ENCODE data around the gene HEPACAM2. TPM values are rescaled to one million over a fixed set of nuclear protein-coding genes. Genes with fewer than 3 reads are reported as not detected.

Gene HEPACAM2
- total and polyA plus RNA-seq, 2 donors (not counting 1 experiment from before 2014, with no cell fraction given), result under 0.01 TPM; not detected in 1

- no peaks in the 10 kb centered on the region for H4K20me1 ChIP-seq (ENCODE audit: control insufficient read depth, extremely low read depth, insufficient read depth, low read length)
Measured at GRCh38 chr7:93242106-93242505, 15.8 kb upstream of the HEPACAM2 start.

GRCh38 chr7:93239824-93240223, 13.6 kb upstream of the HEPACAM2 start:
- Histone ChIP-seq H3K4me1 (ENCODE audit: control insufficient read depth, extremely low read depth, insufficient read depth, low read length) (no peaks in the 10 kb centered on the region), H3K4me2 (ENCODE audit: extremely low read depth, insufficient read depth, low read length) (no peak overlapping the region), H3K27me3 (ENCODE audit: control insufficient read depth, insufficient read depth, low read length) (no peaks in the 10 kb centered on the region), H3K27ac (ENCODE audit: insufficient read depth, low read length) (no peak overlapping the region), H3K9ac (ENCODE audit: insufficient read depth, low read length) (no peak overlapping the region), H2AFZ (ENCODE audit: low read length) (no peak overlapping the region), H3K36me3 (ENCODE audit: control insufficient read depth, insufficient read depth, low read length) (no peaks in the 10 kb centered on the region), H3K4me3 (replicated peaks in 1 of 4; ENCODE audit: control extremely low read depth in 1 of 4, insufficient read depth in 1 of 4, low read depth in 3 of 4, low read length in 4 of 4) (no peak overlapping the region), H4K20me1 (ENCODE audit: control insufficient read depth, extremely low read depth, insufficient read depth, low read length) (no peaks in the 10 kb centered on the region), H3K9me3 (ENCODE audit: control insufficient read depth, insufficient read depth, low read depth, low read length) (no peaks in the 10 kb centered on the region), H3K79me2 (ENCODE audit: control insufficient read depth, insufficient read depth, low read length) (no peaks in the 10 kb centered on the region)
- no peak for DNase-seq (ENCODE audit: low read depth in 2 of 2)
- TF ChIP-seq EZH2 (IDR thresholded peaks at IDR 0.05; ENCODE audit: low read length, missing control alignments), result no peak
- no peak for TF ChIP-seq CTCF (conservative IDR thresholded peaks at IDR 0.05 in 1 of 2, IDR thresholded peaks at IDR 0.05 in 1 of 2; ENCODE audit: low read depth in 1 of 2, low read length in 2 of 2)

More at GRCh38 chr7:93242106-93242505, 15.8 kb upstream of the HEPACAM2 start:
- TF ChIP-seq CTCF (conservative IDR thresholded peaks at IDR 0.05 in 1 of 2, IDR thresholded peaks at IDR 0.05 in 1 of 2; ENCODE audit: low read depth in 1 of 2, low read length in 2 of 2), result no peak
- TF ChIP-seq EZH2 (IDR thresholded peaks at IDR 0.05; ENCODE audit: low read length, missing control alignments), result no peak
- H3K27me3 ChIP-seq (ENCODE audit: control insufficient read depth, insufficient read depth, low read length), result no peaks in the 10 kb centered on the region
- no peak overlapping the region for H3K4me3 ChIP-seq (replicated peaks in 1 of 4; ENCODE audit: control extremely low read depth in 1 of 4, insufficient read depth in 1 of 4, low read depth in 3 of 4, low read length in 4 of 4)
- DNase-seq (ENCODE audit: low read depth in 2 of 2), result no peak
- H3K9me3 ChIP-seq (ENCODE audit: control insufficient read depth, insufficient read depth, low read depth, low read length), result no peaks in the 10 kb centered on the region
- no peak overlapping the region for H3K9ac ChIP-seq (ENCODE audit: insufficient read depth, low read length)
- H3K4me1 ChIP-seq (ENCODE audit: control insufficient read depth, extremely low read depth, insufficient read depth, low read length), result no peaks in the 10 kb centered on the region
- no peak overlapping the region for H2AFZ ChIP-seq (ENCODE audit: low read length)
- H3K27ac ChIP-seq (ENCODE audit: insufficient read depth, low read length), result no peak overlapping the region
- no peaks in the 10 kb centered on the region for H3K79me2 ChIP-seq (ENCODE audit: control insufficient read depth, insufficient read depth, low read length)
- no peaks in the 10 kb centered on the region for H3K36me3 ChIP-seq (ENCODE audit: control insufficient read depth, insufficient read depth, low read length)
- no peak overlapping the region for H3K4me2 ChIP-seq (ENCODE audit: extremely low read depth, insufficient read depth, low read length)

DNA sequence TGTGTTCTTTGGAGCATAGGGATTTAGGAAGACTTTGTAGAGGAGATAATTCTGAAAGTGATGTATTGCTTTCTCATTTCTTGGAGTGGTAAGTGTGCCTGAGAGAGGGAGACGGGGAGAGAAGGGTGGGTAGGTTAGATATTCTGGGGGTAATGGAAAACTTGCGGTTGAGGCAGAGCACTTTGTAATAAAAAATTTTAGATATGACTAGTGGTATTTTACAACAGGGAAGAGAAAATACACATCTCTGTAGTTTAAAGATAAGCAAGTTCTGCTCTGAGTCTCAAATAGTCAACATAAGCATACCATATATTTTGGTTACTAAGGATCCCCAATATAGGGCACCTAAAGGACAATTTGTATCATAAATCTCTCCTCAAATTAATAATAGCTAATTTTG, 12.5 kb upstream of the HEPACAM2 start:
- Histone ChIP-seq H4K20me1 (ENCODE audit: control insufficient read depth, extremely low read depth, insufficient read depth, low read length) (no peaks in the 10 kb centered on the region), H3K9me3 (ENCODE audit: control insufficient read depth, insufficient read depth, low read depth, low read length) (no peaks in the 10 kb centered on the region), H3K27ac (ENCODE audit: insufficient read depth, low read length) (no peak overlapping the region), H3K36me3 (ENCODE audit: control insufficient read depth, insufficient read depth, low read length) (no peaks in the 10 kb centered on the region), H3K79me2 (ENCODE audit: control insufficient read depth, insufficient read depth, low read length) (peaks cover 2% of the 10 kb centered on the region), H3K4me2 (ENCODE audit: extremely low read depth, insufficient read depth, low read length) (no peak overlapping the region), H3K9ac (ENCODE audit: insufficient read depth, low read length) (no peak overlapping the region), H3K4me3 (replicated peaks in 1 of 4; ENCODE audit: control extremely low read depth in 1 of 4, insufficient read depth in 1 of 4, low read depth in 3 of 4, low read length in 4 of 4) (no peak overlapping the region), H3K27me3 (ENCODE audit: control insufficient read depth, insufficient read depth, low read length) (no peaks in the 10 kb centered on the region), H2AFZ (ENCODE audit: low read length) (no peak overlapping the region), H3K4me1 (ENCODE audit: control insufficient read depth, extremely low read depth, insufficient read depth, low read length) (no peaks in the 10 kb centered on the region)
- no peak for DNase-seq (ENCODE audit: low read depth in 2 of 2)
- no peak for TF ChIP-seq CTCF (conservative IDR thresholded peaks at IDR 0.05 in 1 of 2, IDR thresholded peaks at IDR 0.05 in 1 of 2; ENCODE audit: low read depth in 1 of 2, low read length in 2 of 2)
